HG03139 (cell line): Measurements from ENCODE around the gene RANBP10.
"Not testable (repeated sequence)": the region's sequence is repeated elsewhere in the genome, so short reads cannot be mapped to it uniquely, and the experiment has no call there.

Experiments used
- ATAC-seq: cut with Tn5 transposase; IDR thresholded peaks from one replicate; pipeline ENCODE4 v1.9.1; 2021; ENCODE audit not compliant: unreplicated experiment

Gene RANBP10

GRCh38 chr16:67780847-67781564, 25.4 kb downstream of the RANBP10 start:
- ATAC-seq: no peak

- ATAC-seq: no peak
Measured at GRCh38 chr16:67779256-67780014, 26.9 kb downstream of the RANBP10 start.

- no peak for ATAC-seq
Measured at GRCh38 chr16:67775273-67775672, 31.1 kb downstream of the RANBP10 start.

GRCh38 chr16:67774457-67774853, 31.9 kb downstream of the RANBP10 start:
- ATAC-seq: no peak

GRCh38 chr16:67773569-67774456, 32.5 kb downstream of the RANBP10 start:
- ATAC-seq: no peak

- ATAC-seq: no peak
Measured at GRCh38 chr16:67773099-67773498, 33.3 kb downstream of the RANBP10 start.

GRCh38 chr16:67770346-67770991, 35.9 kb downstream of the RANBP10 start:
- ATAC-seq: no peak

GRCh38 chr16:67767953-67768352, 38.4 kb downstream of the RANBP10 start:
- no peak for ATAC-seq

- no peak for ATAC-seq
Measured at GRCh38 chr16:67766291-67766690, 40.1 kb downstream of the RANBP10 start.

GRCh38 chr16:67764158-67764667, 42.1 kb downstream of the RANBP10 start:
- no peak for ATAC-seq

GRCh38 chr16:67763066-67763465, 43.3 kb downstream of the RANBP10 start:
- no peak for ATAC-seq

- no peak for ATAC-seq
Measured at GRCh38 chr16:67762385-67762784, 44.0 kb downstream of the RANBP10 start.

GRCh38 chr16:67761924-67762323, 44.4 kb downstream of the RANBP10 start:
- ATAC-seq: no peak

- ATAC-seq: no peak
Measured at GRCh38 chr16:67760956-67761230, 45.5 kb downstream of the RANBP10 start.

GRCh38 chr16:67760206-67760955, 46.0 kb downstream of the RANBP10 start:
- ATAC-seq: no peak

GRCh38 chr16:67758966-67759365, 47.4 kb downstream of the RANBP10 start:
- ATAC-seq: no peak

GRCh38 chr16:67758006-67758405, 48.4 kb downstream of the RANBP10 start:
- no peak for ATAC-seq

GRCh38 chr16:67752641-67753040, 53.7 kb downstream of the RANBP10 start:
- no peak for ATAC-seq

- not testable (repeated sequence) for ATAC-seq
Measured at GRCh38 chr16:67751331-67751730, 55.0 kb downstream of the RANBP10 start.

GRCh38 chr16:67750466-67750865, 55.9 kb downstream of the RANBP10 start:
- peak; percentile 57 for ATAC-seq
